Colonic mucosa (tissue), 4 donors: ENCODE measurements around the gene SLC48A1. TPM values are rescaled to one million over a fixed set of nuclear protein-coding genes. Genes with fewer than 3 reads are reported as not detected.
A peak's percentile ranks its signal among the peaks of the same experiment; 100 is the strongest.

ENCODE experiments used
- DNase-seq: peaks from one replicate; pipeline ENCODE4 v3.0.0-alpha.2; 2020
- H3K27ac ChIP-seq: fragments of 200-600 bp; one replicate; pipeline ENCODE4 v1.8.0; 2021
- H3K27me3 ChIP-seq: fragments of 200-600 bp; one replicate; pipeline ENCODE4 v1.8.0; 2021
- H3K36me3 ChIP-seq: fragments of 200-600 bp; one replicate; pipeline ENCODE4 v1.8.0; 2021
- H3K4me1 ChIP-seq: fragments of 200-600 bp; one replicate; pipeline ENCODE4 v1.8.0; 2021; ENCODE audit warnings: mild to moderate bottlenecking
- H3K4me3 ChIP-seq: fragments of 200-600 bp; one replicate; pipeline ENCODE4 v1.8.0; 2021
- H3K9ac ChIP-seq, 2 donors: one replicate each; pipeline ENCODE4 v1.7.0; 2013; ENCODE audit warnings: control low read depth in 2 of 2, low read depth in 2 of 2, low read length in 2 of 2
- H3K9me3 ChIP-seq: fragments of 200-600 bp; one replicate; pipeline ENCODE4 v1.8.0; 2021
- CTCF ChIP-seq: fragments of 200-600 bp; IDR thresholded peaks from one replicate; pipeline ENCODE4 v1.8.0; 2022; ENCODE audit warnings: antibody characterized with exemption, mild to moderate bottlenecking
- intact Hi-C: fragments of 100-400 bp; cut with DNase I; formaldehyde crosslinking; loops from one replicate; pipeline ENCODE4 v1.14.1; 2022
- total RNA-seq, 2 donors: library from RNA; stranded (reverse); fragmentation: NEBNext Ultra II Directional in 1 of 2; extraction: Animal tissue kit (Norgen Biotek cat#: 25700) in 1 of 2; gene quantifications; one replicate each; pipeline ENCODE4 v1.2.1, GENCODE V29; 2021
- donor health status: healthy.
- donor health status: DM: no; HTN: no; CAD: no.
- donor health status: DM: no; HTN: no; CAD: no.

The SLC48A1 gene
- total RNA-seq, 2 donors from 2014 or later = 12.2 to 17.9 TPM

- intact Hi-C loops = no loop called here
- TF ChIP-seq CTCF = peak; percentile 42
- no peaks in the 10 kb centered on the region for H3K36me3 ChIP-seq
- peak within 1 kb of the TSS; percentile 72 to 81 for H3K9ac ChIP-seq
- peak within 1 kb of the TSS; percentile 61 for H3K4me3 ChIP-seq
- DNase-seq = peak; percentile 89
- H3K4me1 ChIP-seq = peaks cover 18% of the 10 kb centered on the region
- H3K27ac ChIP-seq = peak within 1 kb of the TSS; percentile 54
- H3K27me3 ChIP-seq = no peaks in the 10 kb centered on the region
- no peaks in the 10 kb centered on the region for H3K9me3 ChIP-seq
These were observed 14.0 kb upstream of the SLC48A1 start, which contains the start of gene RAPGEF3 for GRCh38 chr12:47758834-47759690. Gene RAPGEF3, minus strand, starts transcription at chr12:47758880. Its CDS starts 324 bp downstream, at chr12:47758556.

GRCh38 chr12:47762850-47763465 is 10.1 kb upstream of the SLC48A1 start:
- H3K27ac ChIP-seq = no peak overlapping the region
- no peaks in the 10 kb centered on the region for H3K36me3 ChIP-seq
- intact Hi-C loops = no loop called here
- no peak for DNase-seq
- H3K4me1 ChIP-seq = no peaks in the 10 kb centered on the region
- H3K9ac ChIP-seq = no peak overlapping the region
- no peak overlapping the region for H3K4me3 ChIP-seq
- no peak for TF ChIP-seq CTCF
- no peaks in the 10 kb centered on the region for H3K9me3 ChIP-seq
- no peaks in the 10 kb centered on the region for H3K27me3 ChIP-seq

GRCh38 chr12:47763481-47764346 is 9.3 kb upstream of the SLC48A1 start:
- no peak for DNase-seq
- no peak overlapping the region for H3K27ac ChIP-seq
- H3K4me3 ChIP-seq = no peak overlapping the region
- no peak for TF ChIP-seq CTCF
- no peaks in the 10 kb centered on the region for H3K4me1 ChIP-seq
- intact Hi-C loops = no loop called here
- no peaks in the 10 kb centered on the region for H3K36me3 ChIP-seq
- H3K9me3 ChIP-seq = no peaks in the 10 kb centered on the region
- no peaks in the 10 kb centered on the region for H3K27me3 ChIP-seq
- no peak overlapping the region for H3K9ac ChIP-seq

- Histone ChIP-seq H3K9ac (no peak overlapping the region), H3K9me3 (no peaks in the 10 kb centered on the region), H3K27me3 (no peaks in the 10 kb centered on the region), H3K4me3 (no peak overlapping the region), H3K27ac (no peak overlapping the region), H3K4me1 (no peaks in the 10 kb centered on the region), H3K36me3 (no peaks in the 10 kb centered on the region)
- TF ChIP-seq CTCF = no peak
- intact Hi-C loops = loop anchor here (2.0 kb wide), 1 partner anchor 24 kb away; no protein-coding TSS in a partner anchor
- DNase-seq = no peak
These were observed 6.4 kb upstream of the SLC48A1 start for GRCh38 chr12:47766502-47767215.
